HG03432 (cell line): ENCODE results near the gene TTC21B.
A peak's percentile ranks its signal among the peaks of the same experiment; 100 is the strongest.
"Not testable (repeated sequence)": the region's sequence is repeated elsewhere in the genome, so short reads cannot be mapped to it uniquely, and the experiment has no call there.

Experiments used
- ATAC-seq: cut with Tn5 transposase; IDR thresholded peaks from one replicate; pipeline ENCODE4 v1.9.1; 2021; ENCODE audit warnings: mild to moderate bottlenecking, moderate library complexity; ENCODE audit not compliant: unreplicated experiment

Gene TTC21B

GRCh38 chr2:165953655-165954606 lies at the start of gene TTC21B:
TSS of gene TTC21B (minus strand) at chr2:165953776. CDS start at chr2:165953705, 71 bp downstream.
- ATAC-seq = peak; percentile 97

DNA sequence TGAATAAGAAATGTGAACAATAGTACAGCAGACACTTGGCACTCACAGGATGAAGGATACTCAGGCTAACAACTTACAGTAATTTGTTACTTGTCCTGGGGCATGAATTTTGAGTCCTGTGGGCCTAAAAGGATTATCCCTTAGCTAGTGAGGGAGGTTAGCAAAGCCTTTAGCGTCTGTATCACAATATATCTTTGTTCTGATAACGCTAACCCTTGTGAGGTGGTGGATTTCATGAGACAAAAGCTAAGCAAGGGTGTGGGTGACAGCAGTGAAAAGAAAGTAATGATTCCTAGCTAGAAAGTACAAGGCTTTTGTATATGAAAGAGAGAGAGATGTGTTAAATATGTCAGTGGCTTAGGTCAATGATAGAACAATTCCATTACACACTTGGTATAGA lies 46.8 kb upstream of the TTC21B start:
- no peak for ATAC-seq

DNA sequence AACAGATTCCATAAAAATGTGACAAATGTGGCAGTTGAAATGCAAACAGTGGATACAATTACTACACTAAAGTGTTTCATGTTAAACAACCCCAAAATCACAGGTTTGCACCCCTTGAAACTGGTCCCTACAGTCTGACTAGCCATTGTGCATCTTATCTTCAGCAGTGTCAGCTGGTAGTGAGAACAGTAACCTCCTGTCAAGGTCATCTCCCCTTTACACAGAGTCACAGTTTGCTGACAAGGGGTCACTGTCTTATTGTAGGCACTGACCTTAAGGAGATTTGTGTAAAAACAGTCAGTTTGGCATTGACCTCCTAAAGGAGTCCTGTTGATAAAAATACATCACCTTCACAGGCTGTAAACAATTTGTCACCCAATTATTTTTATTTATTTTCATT lies 37.3 kb upstream of the TTC21B start:
- ATAC-seq = no peak

DNA sequence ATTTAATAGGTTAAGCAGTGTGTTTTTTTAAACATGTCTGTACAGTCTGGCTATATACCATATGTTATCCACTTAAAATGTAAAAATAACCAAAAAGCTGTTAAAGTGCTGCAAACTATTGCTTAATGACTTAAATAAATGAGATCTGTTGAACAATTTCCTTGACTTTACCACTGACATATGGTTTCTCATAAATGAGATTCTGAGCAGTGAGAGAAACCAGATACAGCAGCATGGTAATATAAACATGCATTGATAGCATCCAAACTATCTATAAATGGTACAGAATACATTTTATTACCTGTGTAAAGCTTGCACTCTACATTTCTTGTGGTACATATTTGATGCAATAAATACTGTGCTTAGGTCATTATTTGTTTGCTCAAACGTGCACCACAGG lies 36.3 kb upstream of the TTC21B start:
- ATAC-seq = no peak

DNA sequence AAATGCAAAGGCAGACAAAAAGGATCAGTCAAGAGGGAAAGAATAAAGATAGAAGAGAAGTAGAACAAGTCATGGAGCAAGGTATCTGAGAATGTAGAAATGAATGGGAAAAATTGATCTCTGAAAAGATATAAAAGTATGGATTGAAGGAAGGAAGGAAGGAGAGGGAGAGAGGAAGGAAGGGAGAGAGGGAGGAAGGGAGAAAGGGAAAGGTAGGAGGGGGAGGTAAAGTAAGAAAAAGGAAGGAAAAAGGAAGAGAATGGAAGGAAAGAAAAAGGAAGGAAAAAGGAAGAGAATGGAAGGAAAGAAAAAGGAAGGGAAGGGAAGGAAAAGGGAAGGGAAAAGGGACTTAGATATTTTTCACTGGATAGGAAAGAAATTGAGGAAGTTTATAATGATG lies 31.5 kb upstream of the TTC21B start:
- ATAC-seq = no peak

- not testable (repeated sequence) for ATAC-seq
Observed at GRCh38 chr2:165972161-165972560, 18.6 kb upstream of the TTC21B start.

- ATAC-seq = no peak
Observed at GRCh38 chr2:165970663-165971062, 17.1 kb upstream of the TTC21B start.

GRCh38 chr2:165969227-165969626 lies 15.7 kb upstream of the TTC21B start:
- no peak for ATAC-seq

DNA sequence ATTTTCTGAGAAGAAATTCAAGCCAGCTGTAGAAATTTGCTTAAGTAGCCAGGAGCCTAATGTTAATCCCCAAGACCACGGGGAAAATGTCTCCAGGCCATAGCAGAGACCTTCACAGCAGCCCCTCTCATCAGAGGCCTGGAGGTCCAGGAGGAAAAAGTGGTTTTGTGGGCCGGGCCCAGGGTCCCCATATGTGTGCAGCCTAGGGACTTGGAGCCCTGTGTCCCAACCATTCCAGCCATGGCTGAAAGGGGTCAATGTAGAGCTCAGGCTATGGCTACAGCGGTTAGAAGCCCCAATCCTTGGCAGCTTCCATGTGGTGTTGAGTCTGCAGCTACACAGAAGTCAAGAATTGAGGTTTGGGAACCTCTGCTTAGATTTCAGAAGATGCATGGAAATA lies 14.2 kb upstream of the TTC21B start:
- ATAC-seq = no peak

DNA sequence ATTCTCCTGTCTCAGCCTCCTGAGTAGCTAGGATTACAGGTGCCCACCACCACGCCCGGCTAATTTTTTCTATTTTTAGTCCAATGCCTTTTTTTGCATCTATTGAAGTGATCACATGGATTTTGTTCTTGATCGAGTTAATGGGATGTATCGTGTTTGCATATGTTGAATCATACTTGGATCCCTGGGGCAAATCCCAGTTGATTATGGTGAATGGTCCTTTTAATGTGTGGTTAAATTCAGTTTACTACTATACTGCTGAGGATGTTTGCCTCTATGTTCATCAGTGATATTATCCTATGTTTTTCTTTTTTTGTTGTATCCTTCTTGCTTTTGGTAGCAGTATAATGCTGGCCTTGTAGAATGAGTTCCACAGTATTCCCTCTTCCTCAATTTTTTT lies 8.2 kb upstream of the TTC21B start:
- ATAC-seq = no peak

DNA sequence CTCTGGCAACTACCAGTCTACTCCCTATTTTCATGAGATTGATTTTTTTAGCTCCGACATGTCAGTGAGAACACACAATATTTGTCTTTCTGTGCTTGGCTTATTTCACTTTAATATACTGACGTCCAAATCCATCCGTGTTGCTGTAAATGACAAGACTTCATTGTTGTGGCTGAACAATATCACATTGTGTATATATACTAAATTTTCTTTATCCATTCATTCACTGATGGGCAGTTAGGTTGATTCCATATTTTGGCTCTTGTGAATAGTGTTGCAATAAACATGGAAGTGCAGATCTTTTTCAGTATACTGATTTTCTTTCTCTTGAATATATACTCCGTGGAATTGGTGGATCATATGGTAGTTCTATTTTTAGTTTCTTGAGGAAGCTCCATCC lies 5.8 kb upstream of the TTC21B start:
- ATAC-seq = no peak

DNA sequence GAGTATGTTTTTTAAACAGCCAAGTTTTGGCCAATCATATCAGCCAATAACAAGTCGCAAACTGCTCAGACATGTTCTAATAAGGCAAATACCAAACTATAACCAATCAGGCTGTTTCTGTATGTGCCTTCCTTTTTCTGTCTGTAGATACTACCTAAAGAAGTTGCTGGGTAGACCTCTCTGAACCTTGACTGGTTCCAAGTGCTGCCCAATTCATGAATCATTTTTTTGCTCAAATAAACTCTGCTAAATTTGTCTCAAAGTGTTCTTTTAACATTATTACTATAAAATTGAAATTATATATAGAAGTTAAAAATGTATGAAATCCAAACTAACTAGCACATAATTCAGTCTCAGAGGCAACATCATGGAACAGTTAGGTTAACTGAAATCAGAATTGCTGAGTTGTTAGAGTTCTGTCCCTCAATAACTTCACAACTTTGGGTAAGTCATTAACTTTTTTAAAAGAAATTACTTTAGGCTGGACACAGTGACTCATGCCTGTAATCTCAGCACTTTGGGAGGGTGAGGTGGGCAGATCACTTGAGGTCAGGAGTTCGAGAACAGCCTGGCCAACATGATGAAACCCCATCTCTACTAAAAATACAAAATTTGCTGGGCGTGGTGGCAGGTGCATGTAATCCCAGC lies 4.9 kb upstream of the TTC21B start:
- ATAC-seq = no peak

- no peak for ATAC-seq
Observed at GRCh38 chr2:165957030-165957675, 3.6 kb upstream of the TTC21B start.

GRCh38 chr2:165953306-165953654 lies 296 bp downstream of the TTC21B start:
- peak; percentile 45 for ATAC-seq

DNA sequence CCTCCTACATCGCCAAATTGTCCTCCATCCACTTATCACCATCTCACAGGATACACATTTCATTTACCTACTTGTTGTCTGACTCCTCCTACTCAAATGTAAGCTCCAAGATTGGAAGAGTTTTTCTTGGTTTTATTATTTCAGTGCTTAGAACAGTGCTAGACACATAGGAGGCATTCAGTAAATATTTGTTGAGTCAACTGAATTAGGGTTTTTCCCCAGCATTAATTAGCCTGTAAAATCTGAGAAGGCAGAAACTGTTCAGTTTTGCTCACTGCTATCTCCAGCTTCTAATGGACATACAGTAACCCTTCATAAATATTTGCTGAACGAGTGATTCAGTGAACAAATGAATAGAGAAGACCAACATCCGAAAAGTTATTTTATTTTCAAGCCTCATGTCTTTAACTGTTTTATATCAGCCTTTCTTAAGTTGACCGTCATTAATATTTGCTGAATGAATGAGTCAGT lies 800 bp downstream of the TTC21B start:
- ATAC-seq = no peak

DNA sequence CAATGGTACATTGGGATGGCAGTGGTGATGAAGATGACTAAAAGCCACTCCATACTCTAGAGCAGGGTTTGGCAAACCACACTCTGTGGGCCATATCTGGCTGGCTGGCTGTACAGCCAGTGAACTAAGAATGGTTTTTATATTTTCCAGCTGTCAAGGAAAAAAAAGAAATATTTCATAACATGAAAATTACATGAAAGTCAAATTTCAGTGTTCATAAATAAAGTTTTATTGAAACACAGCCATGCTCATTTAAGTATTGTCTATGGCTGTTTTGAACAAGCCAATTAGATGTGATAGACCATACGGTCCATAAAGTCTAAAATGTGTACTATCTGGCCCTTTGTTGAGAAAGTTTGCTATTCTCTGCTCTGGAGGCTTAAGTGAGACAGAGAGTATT lies 1.5 kb downstream of the TTC21B start:
- no peak for ATAC-seq

DNA sequence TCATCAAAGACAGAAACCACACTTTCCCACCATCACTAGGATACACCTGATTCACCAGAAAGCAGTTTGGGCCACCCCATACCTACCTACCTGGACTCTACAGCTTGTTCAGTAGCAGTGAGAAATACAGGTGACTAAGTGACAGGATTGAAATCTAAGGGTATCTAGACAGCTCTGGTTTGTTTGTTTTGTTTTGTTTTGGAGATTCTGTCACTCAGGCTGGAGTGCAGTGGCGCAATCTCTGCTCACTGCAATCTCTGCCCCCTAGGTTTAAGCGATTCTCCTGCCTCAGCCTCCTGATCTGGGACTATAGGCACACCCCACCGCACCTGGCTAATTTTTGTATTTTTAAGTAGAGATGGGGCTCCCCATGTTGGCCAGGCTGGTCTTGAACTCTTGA lies 3.1 kb downstream of the TTC21B start:
- ATAC-seq = no peak

DNA sequence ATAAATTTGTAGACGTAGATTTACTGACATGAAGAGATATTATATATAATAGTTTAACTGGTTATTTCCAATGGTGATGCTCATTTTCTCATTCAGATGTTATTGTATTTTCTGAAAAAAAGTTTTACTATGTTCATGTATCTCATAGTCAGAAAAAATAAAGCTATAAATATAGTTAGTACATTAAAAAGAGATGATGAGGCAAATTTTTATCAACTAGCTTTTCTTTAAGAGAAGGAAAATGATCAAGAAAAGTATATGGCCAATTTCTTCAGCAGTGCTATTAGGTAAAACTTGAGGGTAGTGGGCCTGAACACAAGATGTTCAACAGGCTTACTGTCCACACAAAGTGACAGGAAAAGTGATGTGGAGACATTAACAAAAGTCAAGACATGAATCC lies 11.7 kb downstream of the TTC21B start:
- no peak for ATAC-seq

DNA sequence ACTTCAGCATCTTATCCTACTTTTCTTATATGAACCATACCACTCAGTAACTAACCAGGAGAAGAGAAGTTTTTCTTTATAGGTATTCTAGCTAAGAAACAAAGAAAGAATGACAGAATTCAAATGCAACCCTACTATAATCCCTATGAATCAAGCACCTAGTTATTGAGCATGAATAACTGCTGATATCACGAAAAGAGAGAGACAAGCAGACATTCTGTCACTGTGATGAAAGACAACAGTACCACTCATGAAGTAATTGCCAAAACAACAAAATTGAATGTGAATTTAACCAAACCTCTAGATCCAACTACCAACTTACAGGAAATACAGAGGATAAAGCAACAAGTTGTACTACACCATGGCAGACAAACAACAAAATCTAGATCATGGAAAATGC lies 15.3 kb downstream of the TTC21B start:
- no peak for ATAC-seq

DNA sequence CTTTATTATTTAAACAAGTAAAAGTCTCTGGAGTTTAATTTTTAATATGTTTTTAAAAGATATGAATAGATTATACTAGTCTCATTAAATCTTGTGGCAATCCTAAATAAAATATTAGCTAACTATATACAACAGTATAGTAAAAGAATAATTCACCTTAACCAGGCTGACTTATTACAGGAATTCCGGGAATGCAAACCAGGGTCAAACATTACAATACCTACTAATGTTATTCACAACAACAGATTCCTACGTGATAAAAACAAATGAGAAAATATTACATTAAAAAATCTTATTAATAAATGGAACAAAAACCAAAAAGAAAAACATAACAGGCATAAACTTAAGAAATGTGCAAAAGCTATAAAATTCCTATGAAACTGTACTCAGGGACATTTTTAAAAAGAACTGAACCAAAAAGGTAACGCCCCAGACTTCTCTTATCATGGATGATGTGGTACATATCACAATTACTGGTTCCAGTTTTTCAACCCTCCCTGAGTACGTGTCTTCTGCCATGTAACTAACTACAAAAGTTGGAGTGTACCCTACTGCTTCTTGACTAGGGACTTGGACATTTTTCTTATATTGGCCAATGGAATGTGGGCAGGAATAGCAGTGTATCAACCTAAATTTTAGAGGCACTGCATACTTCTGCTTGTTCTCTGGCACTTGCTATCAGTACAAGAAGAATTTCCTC lies 20.2 kb downstream of the TTC21B start:
- ATAC-seq = no peak

DNA sequence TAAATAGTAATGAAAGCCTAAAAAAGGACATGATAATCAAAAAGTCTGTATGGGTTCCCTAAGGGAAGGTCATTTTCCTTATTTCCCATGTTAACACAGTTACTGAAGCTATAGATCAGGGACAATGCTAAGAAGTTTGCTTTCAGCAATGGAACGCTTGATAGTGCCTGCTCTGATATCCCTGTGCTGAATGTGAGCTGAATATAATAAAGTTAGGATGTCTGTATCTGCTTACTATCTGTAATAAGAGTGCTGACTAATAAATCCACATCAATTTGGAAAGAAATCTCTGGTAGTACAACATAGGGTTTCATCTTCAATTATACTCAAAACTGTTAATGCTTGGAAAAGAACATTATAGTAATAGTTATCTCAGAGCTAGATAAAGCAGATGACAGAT lies 25.8 kb downstream of the TTC21B start:
- ATAC-seq = no peak
